ENCODE data around the gene HEY2.

The HEY2 gene

DNA sequence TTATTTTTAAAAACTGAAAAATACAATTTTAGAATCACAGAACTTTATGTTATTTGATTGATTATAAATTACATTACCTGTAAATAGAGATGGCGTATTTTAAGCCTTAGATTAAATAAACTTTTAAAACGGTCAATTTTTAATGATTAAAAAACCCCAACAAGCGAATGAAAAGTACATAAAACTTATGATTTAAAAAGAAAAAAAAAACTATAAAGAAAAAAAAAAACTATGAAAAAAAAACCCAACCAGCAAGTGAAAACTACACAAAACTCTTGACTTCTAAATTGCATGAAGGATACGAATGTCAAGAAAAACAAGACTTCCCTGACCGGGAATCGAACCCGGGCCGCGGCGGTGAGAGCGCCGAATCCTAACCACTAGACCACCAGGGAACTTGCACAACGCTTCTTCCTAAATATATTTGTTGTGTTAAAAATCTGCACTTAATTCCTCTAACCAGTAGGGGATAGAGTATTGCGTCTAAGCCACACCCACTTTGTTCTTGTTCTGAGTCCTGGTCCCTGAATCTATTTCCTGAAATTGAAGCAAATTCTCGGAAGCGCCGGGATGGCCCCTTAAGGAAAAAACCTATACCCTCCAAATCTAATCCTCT is 30.6 kb downstream of the HEY2 start:
- peak; percentile 87 for DNase-seq (ENCODE audit: extremely low read depth, low read depth)

GRCh38 chr6:125780540-125781313 is 31.3 kb downstream of the HEY2 start:
- no peak for TF ChIP-seq CTCF (IDR thresholded peaks at IDR 0.05; ENCODE audit: low read depth, low read length)
- no peak for DNase-seq (ENCODE audit: extremely low read depth, low read depth)

More for the DNA sequence above, 30.6 kb downstream of the HEY2 start:
- TF ChIP-seq CTCF (IDR thresholded peaks at IDR 0.05; ENCODE audit: low read depth, low read length) = no peak; the same call in 1 of the 2 replicates

DNA sequence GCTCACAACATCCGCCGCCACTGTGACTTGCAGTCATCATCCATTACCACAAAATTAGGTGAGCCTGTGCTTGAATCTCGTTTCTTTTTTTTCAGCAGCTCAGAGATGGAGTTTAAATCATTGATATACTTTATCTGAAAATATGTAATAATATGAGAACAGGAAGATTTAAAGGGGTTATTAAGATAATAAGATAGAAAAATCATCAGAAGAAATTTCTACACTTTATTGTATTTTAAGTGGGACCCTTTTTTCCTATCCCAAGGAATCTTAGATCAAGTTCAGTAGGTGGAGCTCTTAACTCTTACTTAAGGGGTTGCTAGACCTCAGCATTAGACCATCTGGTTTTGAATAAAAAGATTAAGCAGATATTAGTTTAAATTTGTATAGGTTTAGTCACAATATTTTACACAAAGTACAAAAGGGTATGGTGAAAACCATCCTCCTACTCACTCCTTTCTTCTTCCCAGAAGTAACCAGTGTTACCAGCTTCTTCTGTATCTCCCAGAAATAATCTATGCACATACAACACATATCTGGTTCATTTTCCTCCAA is 32.0 kb downstream of the HEY2 start:
- no peak for DNase-seq (ENCODE audit: extremely low read depth, low read depth)
- TF ChIP-seq CTCF (IDR thresholded peaks at IDR 0.05; ENCODE audit: low read depth, low read length) = peak; percentile 30

GRCh38 chr6:125784365-125784764 is 34.9 kb downstream of the HEY2 start:
- no peak for DNase-seq (ENCODE audit: extremely low read depth, low read depth)
- no peak for TF ChIP-seq CTCF (IDR thresholded peaks at IDR 0.05; ENCODE audit: low read depth, low read length)

GRCh38 chr6:125787791-125788190 is 38.4 kb downstream of the HEY2 start:
- no peak for DNase-seq (ENCODE audit: extremely low read depth, low read depth)
- peak; percentile 41 for TF ChIP-seq CTCF (IDR thresholded peaks at IDR 0.05; ENCODE audit: low read depth, low read length)

DNA sequence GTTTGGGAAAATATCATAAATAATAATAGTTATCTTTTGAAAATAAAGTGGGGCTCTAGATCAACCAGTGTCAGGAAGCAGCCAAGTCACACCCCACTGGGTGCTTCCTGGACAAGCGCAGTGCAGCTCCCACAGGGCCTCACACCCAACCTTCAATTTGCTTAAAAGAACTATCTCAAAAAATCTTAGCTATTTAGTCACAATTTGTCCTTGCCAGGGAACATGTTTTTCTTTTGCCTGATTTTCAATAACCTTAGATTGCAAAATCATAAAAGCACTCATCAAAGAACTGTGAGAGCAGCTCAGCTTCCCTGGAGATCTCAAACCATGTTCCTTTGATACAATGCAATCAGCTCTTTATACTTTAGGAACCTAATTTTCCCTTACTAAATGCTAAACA is 39.7 kb downstream of the HEY2 start:
- no peak for TF ChIP-seq CTCF (IDR thresholded peaks at IDR 0.05; ENCODE audit: low read depth, low read length)
- DNase-seq (ENCODE audit: extremely low read depth, low read depth) = no peak

All from AG09319 (cell line).